ENCODE results near the gene ANO9.

The ANO9 gene

DNA sequence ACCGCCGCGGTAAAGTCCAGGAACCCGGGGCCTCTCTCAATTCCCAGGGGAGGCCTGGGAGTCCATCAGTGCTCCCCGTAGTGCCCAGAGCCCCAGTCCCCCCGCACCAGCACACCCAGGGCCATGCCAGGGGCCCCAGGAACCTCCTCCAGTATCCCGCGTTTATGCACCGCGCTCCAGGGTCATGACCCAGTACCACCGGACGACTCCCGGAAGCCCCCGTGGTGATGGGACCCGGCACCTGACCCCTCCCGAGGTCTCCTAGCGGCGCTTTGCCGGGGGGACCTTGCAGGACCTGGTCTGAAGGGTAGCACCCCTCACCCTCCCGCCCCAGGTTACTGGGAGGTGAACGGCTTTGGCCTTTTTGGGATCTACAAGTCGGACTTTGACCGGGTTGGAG lies 61.3 kb downstream of the ANO9 start:
- no peak for DNase-seq

DNA sequence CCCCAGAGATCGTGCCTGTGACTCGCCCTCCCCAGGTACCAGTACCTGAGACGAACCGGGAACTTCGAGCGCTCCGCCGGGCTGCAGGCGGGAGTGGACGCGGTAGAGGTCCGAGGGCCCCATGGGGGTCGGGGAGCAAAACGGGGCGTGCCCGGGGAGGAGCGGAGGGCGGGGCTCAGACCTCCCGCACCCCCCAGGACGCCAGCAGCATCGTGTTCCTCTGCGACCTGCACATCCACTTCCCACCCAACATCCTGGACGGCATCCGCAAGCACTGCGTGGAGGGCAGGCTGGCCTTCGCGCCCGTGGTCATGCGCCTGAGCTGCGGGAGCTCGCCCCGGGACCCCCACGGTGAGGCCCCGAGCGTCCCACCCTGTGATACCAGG lies 61.7 kb downstream of the ANO9 start:
- DNase-seq = no peak

DNA sequence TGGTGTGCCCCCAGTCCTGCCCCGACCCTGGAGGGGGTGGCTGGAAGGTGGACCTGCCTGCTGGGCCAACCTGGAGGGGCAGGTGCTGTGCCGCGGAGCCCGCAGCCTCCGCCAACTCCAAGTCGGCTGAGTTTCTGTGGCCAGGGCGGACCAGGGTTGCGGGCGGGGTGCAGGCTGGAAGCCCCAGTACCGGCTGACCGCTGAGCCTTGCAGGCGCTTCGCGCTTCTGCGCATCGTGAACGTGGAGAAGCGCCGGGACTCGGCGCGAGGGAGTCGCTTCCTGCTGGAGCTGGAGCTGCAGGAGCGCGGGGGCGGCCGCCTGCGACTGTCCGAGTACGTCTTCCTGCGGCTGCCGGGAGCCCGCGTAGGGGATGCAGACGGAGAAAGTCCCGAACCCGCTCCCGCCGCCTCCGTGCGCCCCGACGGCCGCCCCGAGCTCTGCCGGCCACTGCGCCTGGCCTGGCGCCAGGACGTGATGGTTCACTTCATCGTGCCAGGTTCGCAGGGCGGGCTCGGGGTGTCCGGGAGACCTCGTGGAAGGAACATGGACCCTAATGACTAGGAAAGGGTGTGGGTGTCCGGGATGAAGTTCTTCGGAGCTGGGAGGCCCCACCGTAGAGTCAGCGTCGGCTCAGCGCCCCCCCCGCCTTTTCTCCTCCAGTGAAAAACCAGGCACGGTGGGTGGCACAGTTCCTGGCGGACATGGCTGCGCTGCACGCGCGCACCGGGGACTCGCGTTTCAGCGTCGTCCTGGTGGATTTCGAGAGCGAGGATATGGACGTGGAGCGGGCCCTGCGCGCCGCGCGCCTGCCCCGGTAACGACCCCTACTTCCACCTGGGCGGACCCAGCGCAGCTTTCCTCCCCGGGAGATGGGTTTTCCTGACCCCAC lies 62.4 kb downstream of the ANO9 start:
- no peak for DNase-seq

DNA sequence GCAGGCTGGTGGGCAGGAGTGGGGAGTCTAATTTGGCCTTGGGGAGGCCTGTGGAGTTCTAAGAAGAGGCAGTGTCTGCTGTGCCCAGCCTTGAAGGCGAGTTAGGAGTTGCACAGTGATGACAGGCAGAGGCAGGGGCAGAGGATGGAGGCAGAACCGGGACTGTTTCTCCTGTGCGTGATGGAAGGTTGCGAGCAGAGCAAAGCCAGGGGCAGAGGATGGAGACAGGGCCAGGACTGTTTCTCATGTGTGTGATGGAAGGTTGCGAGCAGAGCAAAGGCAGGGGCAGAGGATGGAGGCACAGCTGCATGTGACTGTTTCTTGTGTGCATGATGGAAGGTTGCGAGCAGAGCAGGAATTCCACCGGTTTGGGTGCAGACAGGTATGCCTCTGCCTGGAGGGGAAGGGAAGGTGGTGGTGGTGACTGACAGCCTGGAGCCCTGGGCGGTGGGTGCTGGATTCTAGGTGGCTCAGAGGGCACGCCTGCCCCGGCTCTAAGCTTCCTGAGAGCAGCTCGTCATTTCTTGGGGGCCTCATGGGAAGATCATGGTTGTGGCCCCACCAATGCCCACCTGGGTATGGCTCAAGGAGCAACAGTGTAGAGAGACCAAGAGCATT lies 63.8 kb downstream of the ANO9 start:
- DNase-seq = no peak

DNA sequence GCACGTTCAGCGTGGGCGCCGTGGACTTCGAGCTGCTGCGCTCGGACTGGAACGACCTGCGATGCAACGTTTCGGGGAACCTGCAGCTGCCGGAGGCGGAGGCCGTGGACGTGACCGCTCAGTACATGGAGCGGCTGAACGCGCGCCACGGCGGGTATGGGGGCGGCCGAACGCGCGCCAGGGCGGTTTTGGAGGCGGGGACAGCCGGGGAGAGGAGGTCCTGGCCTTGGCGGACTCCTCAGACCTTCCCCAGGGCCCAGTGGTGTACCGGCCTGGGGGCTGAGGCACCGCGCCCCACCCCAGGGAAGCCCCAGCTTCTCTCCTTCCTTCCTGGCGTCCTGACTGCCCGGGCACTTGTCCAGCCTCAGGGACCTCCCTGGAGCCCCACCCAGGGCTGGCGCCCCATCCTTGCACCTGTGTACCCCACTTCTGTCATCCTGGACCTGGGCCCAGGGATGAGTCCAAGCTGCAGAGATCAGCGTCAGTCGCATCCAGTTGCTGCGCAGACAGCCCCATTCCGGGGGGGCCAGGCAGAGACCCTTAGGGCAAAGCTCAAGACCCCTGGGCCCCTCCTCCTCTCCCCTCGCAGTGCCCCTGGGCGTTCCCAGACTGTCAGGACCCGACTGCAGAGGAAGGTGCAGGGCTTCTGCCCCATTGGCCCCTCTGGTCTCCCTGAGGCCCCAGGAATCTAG lies 64.5 kb downstream of the ANO9 start:
- no peak for DNase-seq

DNA sequence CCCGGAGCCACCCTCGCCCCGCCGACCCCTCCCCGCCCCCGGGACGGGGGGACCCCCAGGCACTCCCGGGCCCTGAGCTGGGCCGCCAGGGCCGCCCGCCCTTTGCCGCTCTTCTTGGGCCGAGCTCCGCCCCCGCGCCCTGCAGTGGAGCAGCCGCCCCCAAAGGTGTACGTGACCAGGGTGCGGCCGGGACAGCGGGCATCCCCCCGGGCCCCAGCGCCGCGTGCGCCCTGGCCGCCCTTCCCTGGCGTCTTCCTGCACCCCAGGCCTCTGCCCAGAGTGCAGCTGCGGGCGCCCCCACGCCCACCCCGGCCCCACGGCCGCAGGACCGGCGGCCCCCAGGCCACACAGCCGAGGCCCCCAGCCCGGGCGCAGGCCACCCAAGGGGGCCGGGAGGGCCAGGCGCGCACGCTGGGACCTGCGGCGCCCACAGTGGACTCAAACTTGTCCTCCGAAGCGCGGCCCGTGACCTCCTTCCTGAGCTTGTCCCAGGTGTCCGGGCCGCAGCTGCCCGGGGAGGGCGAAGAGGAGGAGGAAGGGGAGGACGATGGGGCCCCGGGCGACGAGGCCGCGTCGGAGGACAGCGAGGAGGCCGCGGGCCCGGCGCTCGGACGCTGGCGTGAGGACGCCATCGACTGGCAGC lies 65.2 kb downstream of the ANO9 start:
- DNase-seq = no peak

DNA sequence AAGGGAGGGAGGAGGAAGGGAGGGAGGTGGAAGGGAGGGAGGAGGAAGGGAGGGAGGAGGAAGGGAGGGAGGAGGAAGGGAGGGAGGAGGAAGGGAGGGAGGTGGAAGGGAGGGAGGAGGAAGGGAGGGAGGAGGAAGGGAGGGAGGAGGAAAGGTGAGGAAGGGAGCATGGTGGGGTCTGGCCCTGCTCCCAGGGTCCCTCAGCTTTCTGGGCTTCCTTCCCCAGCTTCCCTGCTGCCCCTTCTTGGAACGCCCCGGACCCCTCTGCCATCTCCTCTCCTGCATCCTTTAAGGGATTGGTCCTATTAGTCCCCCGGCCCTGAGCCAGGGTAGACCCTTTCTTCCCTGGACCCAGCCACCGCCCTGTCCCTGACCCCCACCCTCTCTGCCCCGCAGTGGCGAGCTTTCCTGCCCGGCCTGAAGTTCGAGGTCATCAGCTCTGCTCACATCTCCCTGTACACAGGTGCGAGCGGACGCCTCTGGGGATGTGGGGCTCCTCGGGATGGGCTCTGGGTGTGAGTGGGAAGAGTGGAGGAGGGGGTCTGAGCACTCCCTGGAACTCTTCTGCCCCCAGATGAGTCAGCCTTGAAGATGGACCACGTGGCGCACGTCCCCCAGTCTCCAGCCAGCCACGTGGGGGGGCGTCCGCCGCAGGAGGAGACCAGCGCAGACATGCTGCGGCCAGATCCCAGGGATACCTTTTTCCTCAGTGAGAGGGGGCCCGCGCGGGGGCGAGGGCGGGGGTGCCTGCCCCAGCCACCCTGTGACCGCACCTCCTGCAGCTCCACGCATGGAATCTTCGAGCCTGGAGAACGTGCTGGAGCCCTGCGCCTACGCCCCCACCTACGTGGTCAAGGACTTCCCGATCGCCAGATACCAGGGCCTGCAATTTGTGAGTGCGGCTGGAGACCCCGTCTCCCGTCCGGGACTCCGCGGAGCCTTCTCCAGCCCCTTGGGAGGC lies 66.5 kb downstream of the ANO9 start:
- no peak for DNase-seq

DNA sequence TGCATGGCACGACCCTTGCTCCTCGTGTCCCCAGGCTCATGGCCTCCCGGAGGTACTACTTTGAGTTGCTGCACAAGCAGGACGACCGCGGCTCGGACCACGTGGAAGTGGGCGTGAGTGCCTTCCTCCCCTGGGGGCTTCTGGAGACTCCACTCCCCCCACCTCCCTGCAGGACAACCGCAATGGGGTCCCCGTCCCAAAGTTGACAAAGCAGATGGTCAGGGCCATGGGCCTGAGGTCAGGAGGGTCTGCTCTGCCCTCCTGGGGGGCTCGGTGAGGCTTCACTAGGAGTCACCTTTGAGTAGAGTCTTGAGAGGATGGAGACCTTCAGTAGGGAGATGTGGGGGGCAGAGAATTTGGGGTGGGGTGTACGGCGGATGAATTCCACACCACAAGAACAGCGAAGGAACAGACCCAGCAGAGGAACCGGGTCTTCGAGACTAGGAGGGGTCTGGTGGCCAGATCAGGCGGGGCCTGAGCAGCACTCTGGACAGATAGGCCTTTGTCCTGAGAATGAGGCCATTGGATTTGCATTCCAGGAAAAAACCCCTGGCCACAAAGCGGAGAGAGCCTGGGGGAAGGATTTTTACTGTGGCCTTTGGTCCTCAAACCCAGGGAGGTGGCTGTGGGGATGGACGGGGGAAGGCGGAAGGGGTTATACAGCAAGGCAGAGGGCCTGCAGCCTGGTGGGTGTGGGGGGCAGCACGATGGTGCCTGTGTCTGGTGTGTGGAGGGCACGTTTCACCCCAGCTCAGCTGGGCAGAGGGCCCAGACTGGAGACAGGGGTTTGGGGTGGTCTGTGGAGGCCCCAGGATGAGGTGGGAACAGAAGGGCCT lies 67.9 kb downstream of the ANO9 start:
- DNase-seq = no peak

DNA sequence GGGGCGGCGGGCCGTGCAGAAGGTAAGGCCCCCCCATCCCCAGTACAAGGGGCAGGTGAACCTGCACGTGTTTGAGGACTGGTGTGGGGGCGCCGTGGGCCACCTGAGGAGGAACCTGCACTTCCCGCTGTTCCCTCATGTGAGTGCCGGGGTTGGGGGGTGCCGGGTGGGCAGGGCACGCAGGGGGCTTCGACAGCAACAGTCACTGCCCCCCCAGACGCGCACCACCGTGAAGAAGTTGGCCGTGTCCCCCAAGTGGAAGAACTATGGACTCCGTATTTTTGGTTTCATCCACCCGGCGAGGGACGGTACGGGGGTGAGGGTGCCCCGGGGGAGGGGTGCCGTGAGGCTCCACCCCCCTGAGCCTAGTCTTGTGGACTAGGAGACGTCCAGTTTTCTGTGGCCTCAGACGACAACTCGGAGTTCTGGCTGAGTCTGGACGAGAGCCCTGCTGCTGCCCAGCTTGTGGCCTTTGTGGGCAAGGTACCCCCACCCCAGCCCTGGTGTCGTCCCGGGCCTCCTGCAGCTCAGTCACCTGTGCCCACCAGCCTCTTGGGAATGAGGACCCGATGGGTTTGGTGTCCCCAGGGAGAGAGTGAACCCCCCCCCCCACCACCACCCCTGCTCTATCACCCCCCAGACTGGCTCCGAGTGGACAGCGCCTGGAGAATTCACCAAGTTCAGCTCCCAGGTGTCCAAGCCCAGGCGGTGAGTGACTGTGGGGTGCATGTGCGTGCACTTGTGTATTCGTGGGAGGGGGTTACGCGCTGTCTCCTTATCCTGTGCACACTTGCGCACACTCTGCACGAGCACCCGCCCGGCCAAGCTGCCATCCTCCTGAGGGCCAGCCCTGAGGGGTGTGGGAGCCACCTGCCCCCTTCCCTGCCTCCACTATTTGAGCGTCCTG lies 68.7 kb downstream of the ANO9 start:
- no peak for DNase-seq

DNA sequence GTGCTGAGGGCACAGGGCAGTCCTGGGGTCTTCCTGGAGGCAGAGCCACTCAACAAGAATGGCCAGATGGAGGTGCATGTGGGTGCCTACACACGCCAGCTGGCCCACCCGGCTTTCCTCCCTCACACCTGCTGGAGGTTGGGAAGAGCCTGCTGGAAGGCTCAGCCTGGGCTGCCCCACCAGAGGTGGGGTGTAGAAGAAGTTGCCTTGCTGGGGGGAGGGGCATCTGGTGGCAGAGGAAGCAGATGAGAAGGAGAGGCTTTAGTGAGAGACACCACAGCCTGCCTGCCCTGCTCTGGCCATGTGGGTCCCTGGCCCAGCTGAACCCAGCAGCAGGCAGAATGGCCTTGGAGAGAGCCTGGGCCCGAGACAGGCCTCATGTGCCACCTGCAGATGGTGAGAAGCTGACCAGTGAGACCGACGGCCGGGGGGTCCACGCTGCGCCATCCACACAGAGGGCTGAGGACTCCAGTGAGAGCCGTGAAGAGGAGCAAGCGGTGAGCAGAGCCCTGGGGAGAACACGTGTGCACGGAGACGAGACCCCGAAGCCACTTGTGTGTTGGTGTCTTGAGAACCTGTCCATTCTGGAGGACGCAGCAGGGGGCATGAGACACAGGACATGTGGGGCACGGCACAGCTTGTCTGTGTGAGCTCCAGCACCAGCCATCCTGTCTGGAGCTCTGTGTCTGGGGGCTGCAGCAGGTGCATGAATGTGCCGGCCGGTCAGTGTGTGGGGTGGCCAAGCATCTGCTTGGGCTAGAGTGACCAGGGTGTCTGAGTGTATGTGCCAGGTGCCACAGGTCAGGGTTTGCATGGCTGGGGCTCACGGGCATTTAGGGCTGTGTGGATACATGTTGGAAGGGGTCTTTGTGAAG lies 69.9 kb downstream of the ANO9 start:
- no peak for DNase-seq

DNA sequence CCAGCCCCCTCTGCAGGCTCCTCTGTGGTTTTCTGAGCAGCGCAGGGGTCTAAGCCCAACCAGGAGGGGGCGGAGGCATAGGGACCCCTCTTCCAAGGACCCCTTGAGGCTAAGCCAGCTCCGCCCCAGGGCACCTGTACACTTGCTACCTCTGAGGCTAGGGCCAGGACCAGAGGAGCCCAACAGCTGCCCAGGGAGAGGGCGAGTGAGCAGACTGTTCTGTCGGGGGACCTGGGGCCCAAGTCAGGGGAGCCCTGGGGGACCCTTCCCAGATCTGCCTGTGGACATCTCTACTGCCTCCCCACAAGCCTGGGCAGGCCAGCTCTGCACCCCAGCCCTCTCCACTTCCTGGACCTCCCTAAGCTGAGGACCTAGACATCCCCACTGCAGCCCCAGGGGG lies 70.8 kb downstream of the ANO9 start:
- no peak for DNase-seq

DNA sequence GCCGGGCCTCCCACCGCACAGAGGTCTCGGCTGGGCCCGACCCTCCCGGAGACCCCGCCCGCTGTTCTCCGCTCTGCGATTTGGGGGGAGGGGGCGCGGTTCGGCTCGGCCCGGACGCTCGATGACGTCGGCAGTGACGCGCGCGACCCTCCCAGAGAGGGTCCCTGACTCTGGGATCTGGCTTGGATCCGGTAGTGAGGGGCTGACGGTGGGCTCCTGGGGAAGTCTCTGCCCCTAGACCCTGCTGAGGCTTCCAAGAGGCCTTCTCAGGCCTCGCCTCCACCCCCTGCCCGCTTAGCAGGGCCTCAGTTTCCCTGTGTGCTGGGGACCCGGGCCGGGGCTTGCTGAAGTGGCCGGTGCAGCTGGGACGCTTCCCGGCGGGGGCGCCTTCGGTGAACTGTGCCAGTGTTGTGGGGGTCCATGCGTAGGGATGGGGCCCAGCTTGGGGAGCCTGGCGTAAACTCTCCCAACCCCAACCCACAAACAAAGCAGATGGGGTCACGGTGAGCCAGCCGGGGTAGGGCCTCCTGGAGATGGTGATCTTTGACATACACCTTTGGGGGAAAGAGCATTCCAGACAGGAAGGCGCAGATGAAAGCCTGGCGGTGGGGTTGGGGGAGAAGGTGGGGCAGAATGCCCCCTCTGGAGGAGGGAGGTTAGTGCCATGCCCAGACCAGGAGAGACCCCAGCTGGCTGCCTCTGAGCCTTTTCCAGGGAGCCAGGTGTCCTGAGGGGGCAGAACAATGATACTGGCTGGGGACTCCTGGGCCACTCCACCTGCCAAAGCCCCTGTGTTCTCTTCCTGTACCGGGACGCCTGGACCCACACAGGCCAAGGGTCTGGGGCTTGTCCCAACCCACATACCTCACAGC lies 71.5 kb downstream of the ANO9 start:
- DNase-seq = no peak

DNA sequence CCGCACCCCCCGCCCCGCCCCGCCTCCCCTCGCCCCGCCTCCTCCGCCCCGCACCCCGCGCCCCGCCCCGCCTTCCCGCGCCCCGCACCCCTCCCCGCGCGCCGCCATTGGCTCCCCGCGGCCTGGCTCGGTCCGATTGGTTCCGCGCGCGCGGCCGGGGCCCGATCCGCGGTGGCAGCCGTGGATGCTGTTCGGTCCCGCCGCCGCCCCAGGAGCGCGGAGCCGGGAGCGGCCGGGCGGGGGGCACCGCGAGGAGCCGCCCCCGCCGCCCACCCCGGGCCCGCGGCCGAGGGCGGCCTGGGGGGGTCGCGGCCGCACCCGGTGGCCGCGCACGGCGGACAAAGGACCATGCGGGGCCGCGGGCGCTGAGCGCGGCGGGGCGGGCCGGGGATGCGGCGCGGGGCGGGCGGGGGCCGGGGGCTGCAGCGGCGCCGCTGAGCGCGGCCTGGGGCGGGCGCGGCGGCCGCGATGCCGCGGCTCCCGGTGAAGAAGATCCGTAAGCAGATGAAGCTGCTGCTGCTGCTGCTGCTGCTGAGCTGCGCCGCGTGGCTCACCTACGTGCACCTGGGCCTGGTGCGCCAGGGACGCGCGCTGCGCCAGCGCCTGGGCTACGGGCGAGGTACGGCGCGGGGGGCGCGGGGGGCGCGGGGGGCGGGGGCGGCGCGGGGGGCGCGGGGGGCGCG lies 72.3 kb downstream of the ANO9 start, which contains the start of gene B4GALNT4:
B4GALNT4 (plus strand) TSS at position 164 of the 683 bp plus-strand sequence; CDS start at position 469, 305 bp downstream.
- DNase-seq = no peak

DNA sequence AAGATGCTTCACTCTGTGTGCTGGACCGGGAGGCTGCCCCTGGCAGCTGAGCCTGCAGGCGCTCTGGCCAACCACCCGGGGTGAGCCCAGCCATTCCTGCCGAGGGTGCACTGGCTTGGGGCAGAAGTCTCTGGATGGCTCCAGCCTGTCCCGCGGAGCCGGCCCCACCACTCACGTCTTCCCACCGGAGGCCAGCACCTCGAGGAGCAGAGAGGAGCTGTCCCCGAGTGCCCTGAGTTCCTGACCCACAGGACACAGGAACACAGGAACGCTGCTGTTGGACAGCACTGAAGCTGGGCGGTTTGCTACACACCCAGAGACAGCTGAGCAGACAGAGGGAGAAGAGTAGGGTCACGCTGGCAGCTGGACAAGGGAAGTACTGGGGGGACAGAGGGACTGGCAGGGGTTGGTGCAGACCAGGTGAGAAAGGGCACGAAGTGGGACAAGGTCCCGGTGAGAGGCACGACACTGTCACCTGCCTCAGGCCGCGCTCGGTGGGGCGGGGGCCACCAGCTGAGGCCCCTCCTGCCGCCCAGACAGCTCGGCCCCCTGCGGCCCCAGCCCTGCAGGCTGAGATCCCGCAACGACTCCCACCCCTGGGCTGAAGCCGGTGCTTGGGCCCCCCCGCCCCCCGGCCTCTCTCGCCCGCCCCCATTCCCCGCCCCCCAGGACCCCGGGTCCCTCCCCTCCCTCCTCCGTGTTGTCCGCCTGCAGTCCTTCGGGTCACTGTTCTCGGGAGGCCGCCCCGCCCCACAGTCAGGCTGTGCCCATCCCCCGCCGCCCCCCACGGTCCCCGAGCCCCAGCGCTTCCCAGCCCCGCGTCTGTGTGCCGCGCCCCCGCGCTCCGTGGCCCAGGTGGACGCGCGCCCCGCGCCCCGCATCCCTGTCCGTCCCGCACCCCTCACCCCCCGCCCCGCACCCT lies 73.1 kb downstream of the ANO9 start:
- no peak for DNase-seq

DNA sequence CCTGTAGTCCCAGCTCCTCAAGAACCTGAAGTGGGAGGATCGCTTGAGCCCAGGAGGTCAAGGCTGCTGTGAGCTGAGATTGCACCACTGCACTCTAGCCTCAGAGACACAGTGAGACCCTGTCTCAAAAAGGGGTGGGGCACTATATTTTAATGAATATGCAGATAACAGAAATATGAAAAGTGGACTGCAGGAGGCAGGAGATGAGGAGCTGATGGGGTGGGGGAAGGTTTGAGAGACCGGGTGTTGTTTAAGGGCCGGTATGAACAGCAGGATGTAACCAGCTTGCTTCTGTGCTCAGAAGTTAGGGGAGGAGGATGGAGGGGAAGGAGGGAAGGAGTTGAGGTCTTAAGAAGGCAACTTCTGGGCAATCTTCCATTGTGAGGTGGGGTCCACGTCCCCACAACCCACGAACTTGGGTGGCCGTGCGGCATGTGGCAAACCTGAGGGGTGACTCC lies 73.8 kb downstream of the ANO9 start:
- DNase-seq = no peak
